Liver (tissue), 9 donors: ENCODE results near the gene TCEAL3. TPM values are rescaled to one million over a fixed set of nuclear protein-coding genes. Genes with fewer than 3 reads are reported as not detected.

ENCODE experiments used
- DNase-seq: peaks from one replicate; pipeline ENCODE4 v3.0.0-alpha.2; 2017; ENCODE audit warnings: low spot score
- H3K27ac ChIP-seq, 2 donors: one replicate each; pipeline ENCODE4 v1.7.0; 2013; ENCODE audit warnings: inconsistent platforms in 2 of 2, low read length in 2 of 2, control low read depth in 1 of 2, low read depth in 1 of 2, mild to moderate bottlenecking in 1 of 2
- H3K27me3 ChIP-seq, 4 donors: one replicate each; pipeline versions ENCODE4 v1.6.1 to v1.7.0; 2013; ENCODE audit warnings: low read length in 3 of 4, inconsistent platforms in 1 of 4, mild to moderate bottlenecking in 1 of 4, moderate library complexity in 1 of 4; ENCODE audit not compliant: control insufficient read depth in 4 of 4, insufficient read depth in 4 of 4
- H3K36me3 ChIP-seq, 4 donors: one replicate each; pipeline versions ENCODE4 v1.6.1 to v1.7.0; 2013; ENCODE audit warnings: low read length in 3 of 4, mild to moderate bottlenecking in 3 of 4, low read depth in 1 of 4, moderate library complexity in 1 of 4; ENCODE audit not compliant: control insufficient read depth in 4 of 4, insufficient read depth in 3 of 4
- H3K4me1 ChIP-seq, 4 donors: one replicate each; pipeline versions ENCODE4 v1.6.1 to v1.7.0; 2013; ENCODE audit warnings: low read length in 3 of 4, mild to moderate bottlenecking in 3 of 4, moderate library complexity in 1 of 4; ENCODE audit not compliant: control insufficient read depth in 4 of 4, insufficient read depth in 4 of 4
- H3K4me3 ChIP-seq, 3 donors: one replicate each; pipeline versions ENCODE4 v1.6.1 to v1.7.0; 2013; ENCODE audit warnings: low read length in 3 of 3, control low read depth in 1 of 3, low read depth in 1 of 3, mild to moderate bottlenecking in 1 of 3
- H3K9ac ChIP-seq, 2 donors: one replicate each; pipeline ENCODE4 v1.7.0; 2013; ENCODE audit warnings: low read length in 2 of 2, mild to moderate bottlenecking in 2 of 2, moderate library complexity in 2 of 2, control low read depth in 1 of 2, low read depth in 1 of 2
- H3K9me3 ChIP-seq, 4 donors: one replicate each; pipeline versions ENCODE4 v1.6.1 to v1.7.0; 2013; ENCODE audit warnings: low read length in 3 of 4; ENCODE audit not compliant: control insufficient read depth in 4 of 4
- FOXA1 ChIP-seq: IDR thresholded peaks from 2 replicates; pipeline ENCODE4 v1.6.1; 2016; ENCODE audit warnings: antibody characterized with exemption
- FOXA2 ChIP-seq: IDR thresholded peaks from 2 replicates; pipeline ENCODE4 v1.6.1; 2016; ENCODE audit warnings: antibody characterized with exemption
- GABPA ChIP-seq, 2 donors: IDR thresholded peaks in 1 of 2; conservative IDR thresholded peaks in 1 of 2; 2 replicates each; pipeline ENCODE4 v1.6.1; 2016; ENCODE audit warnings: antibody characterized with exemption in 2 of 2, mild to moderate bottlenecking in 1 of 2, moderate library complexity in 1 of 2
- HNF4A ChIP-seq, 2 donors: conservative IDR thresholded peaks; 2 replicates each; pipeline ENCODE4 v1.6.1; 2016; ENCODE audit warnings: antibody characterized with exemption in 2 of 2, mild to moderate bottlenecking in 2 of 2
- HNF4G ChIP-seq: IDR thresholded peaks from 2 replicates; pipeline ENCODE4 v1.6.1; 2016; ENCODE audit warnings: antibody characterized with exemption
- JUND ChIP-seq, 2 donors: IDR thresholded peaks; 2 replicates each; pipeline ENCODE4 v1.6.1; 2016; ENCODE audit warnings: antibody characterized with exemption in 2 of 2
- MAX ChIP-seq: IDR thresholded peaks from 2 replicates; pipeline ENCODE4 v1.6.1; 2016; ENCODE audit warnings: antibody characterized with exemption
- RAD21 ChIP-seq, 2 donors: IDR thresholded peaks; 2 replicates each; pipeline ENCODE4 v1.6.1; 2016; ENCODE audit warnings: antibody characterized with exemption in 2 of 2, mild to moderate bottlenecking in 2 of 2
- REST ChIP-seq: IDR thresholded peaks from 2 replicates; pipeline ENCODE4 v1.6.1; 2016; ENCODE audit warnings: antibody characterized with exemption, mild to moderate bottlenecking
- RXRA ChIP-seq, 2 donors: IDR thresholded peaks; 2 replicates each; pipeline ENCODE4 v1.6.1; 2017 to 2018; ENCODE audit warnings: antibody characterized with exemption in 2 of 2, mild to moderate bottlenecking in 1 of 2
- SP1 ChIP-seq: IDR thresholded peaks from 2 replicates; pipeline ENCODE4 v1.6.1; 2018; ENCODE audit warnings: antibody characterized with exemption, mild to moderate bottlenecking
- TAF1 ChIP-seq: conservative IDR thresholded peaks from 2 replicates; pipeline ENCODE4 v1.6.1; 2016; ENCODE audit warnings: antibody characterized with exemption, mild to moderate bottlenecking
- ZBTB33 ChIP-seq: IDR thresholded peaks from 2 replicates; pipeline ENCODE4 v1.6.1; 2016; ENCODE audit warnings: antibody characterized with exemption
- WGBS: extraction: QIAGEN DNeasy Blood & Tissue Kit; methylation state at CpG from one replicate; pipeline ENCODE4 v1.1.7; 2013; 5-methylcytosine and 5-hydroxymethylcytosine counted together
- polyA plus RNA-seq, 2 donors: library from polyadenylated mRNA; stranded (reverse) in 1 of 2; unstranded in 1 of 2; fragments of 200-250 nt in 1 of 2; fragments of >200 nt in 1 of 2; fragmentation: Nextera tagmentation in 1 of 2; extraction: Ambion mirVana in 1 of 2; gene quantifications; one replicate each; pipeline versions ENCODE4 v1.2.1 to v1.2.3, GENCODE V29; 2013 to 2015
- total RNA-seq, 2 donors: library from RNA; depleted of rRNA; stranded (reverse); fragments of >200 nt; gene quantifications; one replicate each; pipeline ENCODE4 v1.2.3, GENCODE V29; 2014
- donor health status: healthy.
- donor health status: healthy.
- donor health status: healthy.
- donor health status: healthy.
- donor health status: healthy.

Gene TCEAL3
- total and polyA plus RNA-seq, 4 donors = 1.4 to 4.4 (median 2.4) TPM

- H3K36me3 ChIP-seq = no peaks in the 10 kb centered on the region
- peaks cover 0 to 5% (median 0%) of the 10 kb centered on the region in 4 donors for H3K27me3 ChIP-seq
- H3K4me3 ChIP-seq = no peak overlapping the region
- no peak for DNase-seq
- WGBS = 92% methylated on average over 1 of the region's 1 CpG
- no peak overlapping the region for H3K27ac ChIP-seq
- no peaks in the 10 kb centered on the region for H3K9me3 ChIP-seq
- no peak overlapping the region for H3K9ac ChIP-seq
- H3K4me1 ChIP-seq = no peaks in the 10 kb centered on the region
- TF ChIP-seq FOXA1 (no peak), HNF4G (no peak), SP1 (no peak)
Observed at GRCh38 chrX:103614999-103615398, 7.2 kb downstream of the TCEAL3 start.

- no peaks in the 10 kb centered on the region for H3K36me3 ChIP-seq
- no peak overlapping the region for H3K27ac ChIP-seq
- H3K27me3 ChIP-seq = peaks cover 0 to 5% (median 0%) of the 10 kb centered on the region in 4 donors
- no peak overlapping the region for H3K9ac ChIP-seq
- no peaks in the 10 kb centered on the region for H3K9me3 ChIP-seq
- TF ChIP-seq RXRA (IDR thresholded peaks at IDR 0.05) = no peak
- no peak for TF ChIP-seq GABPA (IDR thresholded peaks at IDR 0.05 in 1 of 2, conservative IDR thresholded peaks at IDR 0.05 in 1 of 2)
- TF ChIP-seq FOXA2 = no peak
- no peak for TF ChIP-seq HNF4A (conservative IDR thresholded peaks at IDR 0.05)
- no peak for TF ChIP-seq HNF4G
- TF ChIP-seq TAF1 = no peak
- TF ChIP-seq JUND (IDR thresholded peaks at IDR 0.05) = no peak
- TF ChIP-seq MAX = no peak
- no peak for TF ChIP-seq ZBTB33
- no peak for TF ChIP-seq RAD21 (IDR thresholded peaks at IDR 0.05)
- no peak for TF ChIP-seq SP1
- TF ChIP-seq FOXA1 = no peak
- no peaks in the 10 kb centered on the region for H3K4me1 ChIP-seq
- no peak overlapping the region for H3K4me3 ChIP-seq
- DNase-seq = no peak
Observed at GRCh38 chrX:103615781-103616371, 8.1 kb downstream of the TCEAL3 start.

- peaks cover 0 to 5% (median 0%) of the 10 kb centered on the region in 4 donors for H3K27me3 ChIP-seq
- no peak for TF ChIP-seq REST
- H3K36me3 ChIP-seq = no peaks in the 10 kb centered on the region
- DNase-seq = no peak
- H3K4me3 ChIP-seq = no peak overlapping the region
- no peaks in the 10 kb centered on the region for H3K4me1 ChIP-seq
- no peak overlapping the region for H3K9ac ChIP-seq
- WGBS = 58% methylated on average over 1 of the region's 1 CpG
- H3K9me3 ChIP-seq = no peaks in the 10 kb centered on the region
- no peak overlapping the region for H3K27ac ChIP-seq
Observed at GRCh38 chrX:103616676-103617186, 9.0 kb downstream of the TCEAL3 start.
